T-helper 17 cell (primary cell): ENCODE results near the gene HIVEP3. TPM values are rescaled to one million over a fixed set of nuclear protein-coding genes. Genes with fewer than 3 reads are reported as not detected.

Source experiments
- ATAC-seq: fragments of 150-1000 bp; cut with Tn5 transposase; 2 replicates; pipeline ENCODE4 v1.10.0; 2021; ENCODE audit warnings: mild to moderate bottlenecking, moderate library complexity
- DNase-seq, 3 donors: peaks; one replicate each; pipeline versions ENCODE4 v3.0.0 to v3.0.0-alpha.2; 2020 to 2021
- H3K9me3 ChIP-seq: one replicate; pipeline ENCODE4 v1.7.0; 2013; ENCODE audit warnings: low read length, mild to moderate bottlenecking; ENCODE audit not compliant: control insufficient read depth, poor library complexity, severe bottlenecking
- H3K27ac Mint-ChIP-seq: one replicate; pipeline ENCODE4 v1.8.0; 2022; ENCODE audit warnings: mild to moderate bottlenecking, moderate library complexity, mixed read lengths
- H3K27me3 Mint-ChIP-seq: one replicate; pipeline ENCODE4 v1.8.0; 2022; ENCODE audit warnings: mixed read lengths
- H3K36me3 Mint-ChIP-seq: one replicate; pipeline ENCODE4 v1.8.0; 2022; ENCODE audit warnings: low read depth, mixed read lengths
- H3K4me1 Mint-ChIP-seq: one replicate; pipeline ENCODE4 v1.8.0; 2022; ENCODE audit warnings: mild to moderate bottlenecking, mixed read lengths
- H3K4me3 Mint-ChIP-seq: one replicate; pipeline ENCODE4 v1.8.0; 2022; ENCODE audit warnings: mild to moderate bottlenecking, moderate library complexity, mixed read lengths
- total RNA-seq, 4 donors: library from RNA in 2 of 4; stranded (reverse) in 2 of 4; gene quantifications; one replicate each; pipeline ENCODE4 v1.2.3 and lab custom pipeline; 2022 to 2026

HIVEP3 gene
- total RNA-seq, 2 donors from 2014 or later, result 11.1 to 13.9 TPM

GRCh38 chr1:41917835-41918449 is 780 bp downstream of the HIVEP3 start:
- ATAC-seq (peak; percentile 20), DNase-seq (peak in 1 of 3 donors; percentile 46)
- peak overlapping the region; percentile 82 for H3K27ac Mint-ChIP-seq
- no peaks in the 10 kb centered on the region for H3K36me3 Mint-ChIP-seq
- peaks cover 59% of the 10 kb centered on the region for H3K4me1 Mint-ChIP-seq
- no peaks in the 10 kb centered on the region for H3K9me3 ChIP-seq
- H3K27me3 Mint-ChIP-seq, result no peaks in the 10 kb centered on the region
- H3K4me3 Mint-ChIP-seq, result peak overlapping the region; percentile 92

GRCh38 chr1:41917076-41917475 is 1.6 kb downstream of the HIVEP3 start:
- Mint-ChIP-seq H3K36me3 (no peaks in the 10 kb centered on the region), H3K4me1 (peaks cover 66% of the 10 kb centered on the region), H3K27ac (peak overlapping the region; percentile 82), H3K27me3 (no peaks in the 10 kb centered on the region), H3K4me3 (peak overlapping the region; percentile 92)
- H3K9me3 ChIP-seq, result no peaks in the 10 kb centered on the region
- no peak for DNase-seq
- no peak for ATAC-seq

DNA sequence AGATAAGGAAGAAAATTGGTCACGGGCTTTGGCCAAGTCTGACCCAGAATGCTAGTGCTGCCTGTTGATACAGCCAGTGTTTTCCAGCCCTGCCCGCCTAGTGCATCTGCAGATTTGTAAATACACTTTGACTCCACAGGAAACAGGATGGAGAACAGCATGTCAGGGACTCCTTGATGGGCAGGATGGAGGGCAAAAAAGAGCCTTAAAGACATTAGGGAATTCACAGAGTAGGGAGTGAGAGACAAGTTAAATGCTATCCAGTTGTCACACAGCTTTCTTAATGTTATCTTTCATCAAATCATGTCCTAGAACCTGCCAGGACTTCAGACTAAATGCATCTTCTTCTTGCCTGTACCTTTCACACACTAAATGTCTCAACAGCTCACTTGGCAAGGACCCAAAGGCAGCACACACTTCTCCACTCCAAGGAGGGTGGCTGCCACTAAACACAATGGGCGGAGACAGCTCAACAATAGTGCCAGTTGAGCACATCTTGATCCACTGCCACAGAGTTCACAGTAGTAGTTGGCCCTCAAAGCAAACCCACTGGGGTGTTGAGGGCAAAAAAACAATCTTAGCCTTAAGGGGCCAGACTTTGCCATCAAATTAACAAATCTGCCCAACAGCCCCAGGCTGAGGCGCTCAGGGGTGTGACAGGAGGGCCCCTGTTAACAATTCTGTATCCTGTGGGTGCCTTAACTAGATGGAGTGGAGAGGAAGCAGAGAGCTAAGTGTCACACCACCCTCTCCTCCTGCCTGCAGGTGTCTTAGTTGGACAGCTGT is 2.7 kb downstream of the HIVEP3 start:
- H3K9me3 ChIP-seq, result no peaks in the 10 kb centered on the region
- H3K27ac Mint-ChIP-seq, result peak overlapping the region; percentile 82
- ATAC-seq (no peak), DNase-seq (no peak)
- peak overlapping the region; percentile 92 for H3K4me3 Mint-ChIP-seq
- H3K36me3 Mint-ChIP-seq, result no peaks in the 10 kb centered on the region
- H3K4me1 Mint-ChIP-seq, result peaks cover 69% of the 10 kb centered on the region
- no peaks in the 10 kb centered on the region for H3K27me3 Mint-ChIP-seq

DNA sequence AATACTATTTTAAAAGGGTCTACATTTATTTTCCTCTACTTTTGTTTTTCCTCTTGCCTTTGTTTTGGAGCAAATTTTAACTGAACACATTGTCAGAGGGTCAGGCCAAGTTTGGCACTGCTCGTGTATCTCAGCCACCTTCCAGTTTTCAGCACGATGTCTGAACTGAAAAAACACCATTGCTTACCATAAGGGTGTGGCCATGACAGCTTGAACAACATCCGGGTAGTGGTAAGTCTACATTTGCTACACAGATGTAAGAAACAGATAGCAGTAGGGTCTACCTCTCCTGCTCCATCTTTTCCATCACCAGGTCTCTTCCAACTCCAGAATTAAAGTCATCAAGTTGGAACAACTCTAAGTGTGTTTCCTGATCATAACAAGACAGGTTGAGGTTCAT is 4.2 kb downstream of the HIVEP3 start:
- ATAC-seq, result peak; percentile 73
- no peak for DNase-seq
- Mint-ChIP-seq H3K36me3 (no peaks in the 10 kb centered on the region), H3K27ac (peak overlapping the region; percentile 82), H3K4me1 (peaks cover 60% of the 10 kb centered on the region), H3K4me3 (peak overlapping the region; percentile 28), H3K27me3 (no peaks in the 10 kb centered on the region)
- peaks cover 3% of the 10 kb centered on the region for H3K9me3 ChIP-seq

DNA sequence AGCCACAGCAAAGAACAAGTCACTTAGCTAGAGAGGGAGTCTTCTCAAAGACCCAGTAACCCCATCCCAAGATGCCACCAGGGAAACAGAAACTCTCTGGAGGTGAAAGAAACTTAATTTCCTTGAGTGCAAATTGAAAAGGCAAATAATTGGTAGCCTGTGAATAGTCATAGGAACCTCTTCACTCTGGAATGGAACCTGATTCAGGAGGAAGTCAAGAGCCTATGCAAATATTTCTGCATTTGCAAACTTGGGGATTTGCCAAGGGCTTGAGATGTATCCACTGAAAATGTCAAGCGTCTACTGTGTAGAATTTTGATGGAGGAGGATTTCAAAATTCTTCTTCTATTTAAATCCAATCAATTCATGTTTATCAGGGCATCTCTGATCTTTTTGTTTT is 5.7 kb downstream of the HIVEP3 start:
- DNase-seq, result no peak
- H3K4me3 Mint-ChIP-seq, result peak overlapping the region; percentile 49
- peak overlapping the region; percentile 82 for H3K27ac Mint-ChIP-seq

DNA sequence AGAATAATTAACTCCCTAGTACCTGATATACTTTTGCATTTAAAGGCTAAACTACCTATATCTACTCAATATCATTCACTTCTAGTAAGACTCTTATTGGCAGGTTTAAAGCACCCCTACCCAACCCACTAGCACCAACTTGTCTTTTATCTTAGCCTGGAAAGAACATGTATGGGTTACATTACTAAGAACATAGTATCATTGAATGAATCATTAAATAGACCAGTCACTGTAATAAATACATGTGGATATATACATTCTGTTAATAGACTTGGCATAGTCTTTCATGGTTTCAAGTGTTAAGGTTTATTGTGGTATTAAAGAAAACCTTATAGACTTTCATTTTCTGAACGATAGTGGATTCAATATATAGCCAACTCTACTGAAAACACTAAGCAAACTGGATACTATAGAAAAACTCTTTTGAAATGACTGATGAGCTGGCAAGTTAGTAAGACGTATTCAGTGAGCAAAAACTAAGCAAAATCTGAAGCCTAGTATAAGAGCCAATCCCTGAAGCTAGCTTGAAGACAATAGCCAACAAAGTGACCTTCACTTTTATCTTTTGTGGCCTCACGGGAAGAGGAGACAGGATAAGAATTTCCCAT is 10.3 kb downstream of the HIVEP3 start:
- Mint-ChIP-seq H3K4me3 (no peak overlapping the region), H3K4me1 (peaks cover 35% of the 10 kb centered on the region), H3K36me3 (no peaks in the 10 kb centered on the region), H3K27ac (no peak overlapping the region), H3K27me3 (no peaks in the 10 kb centered on the region)
- DNase-seq (no peak), ATAC-seq (no peak)
- peaks cover 3% of the 10 kb centered on the region for H3K9me3 ChIP-seq

More for the DNA sequence above, 5.7 kb downstream of the HIVEP3 start:
- Mint-ChIP-seq H3K36me3 (no peaks in the 10 kb centered on the region), H3K27me3 (no peaks in the 10 kb centered on the region), H3K4me1 (peaks cover 51% of the 10 kb centered on the region)
- peaks cover 3% of the 10 kb centered on the region for H3K9me3 ChIP-seq
- no peak for ATAC-seq

- Mint-ChIP-seq H3K4me1 (peaks cover 40% of the 10 kb centered on the region), H3K36me3 (no peaks in the 10 kb centered on the region), H3K27me3 (no peaks in the 10 kb centered on the region), H3K27ac (no peak overlapping the region), H3K4me3 (no peak overlapping the region)
- peaks cover 3% of the 10 kb centered on the region for H3K9me3 ChIP-seq
- DNase-seq (no peak), ATAC-seq (no peak)
Observed at GRCh38 chr1:41907446-41907845, 11.3 kb downstream of the HIVEP3 start.

DNA sequence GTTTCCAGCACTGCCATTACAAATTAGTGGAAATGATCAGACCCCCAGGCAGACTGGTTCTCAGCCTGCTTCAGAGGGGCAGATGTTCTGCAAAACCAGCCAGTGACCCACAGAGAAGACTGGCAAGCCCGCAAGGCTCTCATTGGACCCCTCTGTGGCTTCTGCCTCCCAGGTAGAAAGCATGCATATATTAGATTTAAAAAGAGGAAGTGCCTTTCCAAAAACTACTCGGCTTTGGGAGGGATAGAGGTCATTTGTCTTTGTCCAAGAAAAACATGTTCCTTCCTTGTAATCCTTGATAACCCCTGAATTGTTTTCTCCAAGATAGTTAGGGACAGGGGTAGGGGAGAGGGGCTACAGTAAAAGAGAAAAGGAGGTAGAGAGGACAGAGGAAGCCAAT is 11.8 kb downstream of the HIVEP3 start:
- peaks cover 39% of the 10 kb centered on the region for H3K4me1 Mint-ChIP-seq
- no peaks in the 10 kb centered on the region for H3K36me3 Mint-ChIP-seq
- no peak overlapping the region for H3K4me3 Mint-ChIP-seq
- no peak overlapping the region for H3K27ac Mint-ChIP-seq
- DNase-seq (no peak), ATAC-seq (no peak)
- H3K27me3 Mint-ChIP-seq, result no peaks in the 10 kb centered on the region
- peaks cover 3% of the 10 kb centered on the region for H3K9me3 ChIP-seq

GRCh38 chr1:41905093-41905675 is 13.5 kb downstream of the HIVEP3 start:
- H3K9me3 ChIP-seq, result no peaks in the 10 kb centered on the region
- ATAC-seq, result no peak
- Mint-ChIP-seq H3K4me3 (no peak overlapping the region), H3K4me1 (peaks cover 54% of the 10 kb centered on the region), H3K27me3 (no peaks in the 10 kb centered on the region), H3K27ac (no peak overlapping the region), H3K36me3 (no peaks in the 10 kb centered on the region)
- no peak for DNase-seq

- DNase-seq, result no peak
- Mint-ChIP-seq H3K27ac (peak overlapping the region; percentile 91), H3K36me3 (no peaks in the 10 kb centered on the region), H3K4me1 (peaks cover 65% of the 10 kb centered on the region), H3K4me3 (peak overlapping the region; percentile 78), H3K27me3 (no peaks in the 10 kb centered on the region)
- no peaks in the 10 kb centered on the region for H3K9me3 ChIP-seq
- no peak for ATAC-seq
Observed at GRCh38 chr1:41902664-41903063, 16.1 kb downstream of the HIVEP3 start.

DNA sequence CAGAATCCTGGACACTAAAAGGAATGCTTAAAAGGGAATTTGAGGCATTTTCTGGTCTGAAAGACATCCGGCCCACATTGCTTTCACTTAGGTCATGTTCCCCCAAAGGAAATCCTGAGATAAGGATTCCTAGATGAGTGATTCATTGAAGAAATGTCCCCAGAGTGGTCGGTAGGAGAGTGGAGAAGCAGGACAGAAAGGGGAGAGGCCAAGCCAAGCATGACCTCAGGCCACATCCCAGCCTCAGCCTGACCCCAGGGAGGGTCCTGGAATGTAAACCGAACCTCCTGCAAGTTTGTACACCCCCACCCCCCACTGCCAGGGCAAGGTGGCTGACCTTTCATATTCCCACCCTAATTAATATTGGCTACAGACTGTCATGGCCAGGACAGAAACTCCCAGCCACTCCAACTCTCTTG is 16.6 kb downstream of the HIVEP3 start:
- no peaks in the 10 kb centered on the region for H3K27me3 Mint-ChIP-seq
- no peak for DNase-seq
- H3K27ac Mint-ChIP-seq, result peak overlapping the region; percentile 91
- H3K9me3 ChIP-seq, result no peaks in the 10 kb centered on the region
- H3K4me1 Mint-ChIP-seq, result peaks cover 64% of the 10 kb centered on the region
- no peak for ATAC-seq
- H3K36me3 Mint-ChIP-seq, result no peaks in the 10 kb centered on the region
- peak overlapping the region; percentile 78 for H3K4me3 Mint-ChIP-seq

GRCh38 chr1:41901551-41901950 is 17.2 kb downstream of the HIVEP3 start:
- peak overlapping the region; percentile 78 for H3K4me3 Mint-ChIP-seq
- no peaks in the 10 kb centered on the region for H3K36me3 Mint-ChIP-seq
- peak overlapping the region; percentile 91 for H3K27ac Mint-ChIP-seq
- peaks cover 63% of the 10 kb centered on the region for H3K4me1 Mint-ChIP-seq
- no peak for DNase-seq
- no peak for ATAC-seq
- no peaks in the 10 kb centered on the region for H3K27me3 Mint-ChIP-seq
- no peaks in the 10 kb centered on the region for H3K9me3 ChIP-seq
